ENCODE data around the gene BLZF1.
"Not testable (repeated sequence)": the region's sequence is repeated elsewhere in the genome, so short reads cannot be mapped to it uniquely, and the experiment has no call there.

BLZF1 gene, protein sequence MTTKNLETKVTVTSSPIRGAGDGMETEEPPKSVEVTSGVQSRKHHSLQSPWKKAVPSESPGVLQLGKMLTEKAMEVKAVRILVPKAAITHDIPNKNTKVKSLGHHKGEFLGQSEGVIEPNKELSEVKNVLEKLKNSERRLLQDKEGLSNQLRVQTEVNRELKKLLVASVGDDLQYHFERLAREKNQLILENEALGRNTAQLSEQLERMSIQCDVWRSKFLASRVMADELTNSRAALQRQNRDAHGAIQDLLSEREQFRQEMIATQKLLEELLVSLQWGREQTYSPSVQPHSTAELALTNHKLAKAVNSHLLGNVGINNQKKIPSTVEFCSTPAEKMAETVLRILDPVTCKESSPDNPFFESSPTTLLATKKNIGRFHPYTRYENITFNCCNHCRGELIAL

DNA sequence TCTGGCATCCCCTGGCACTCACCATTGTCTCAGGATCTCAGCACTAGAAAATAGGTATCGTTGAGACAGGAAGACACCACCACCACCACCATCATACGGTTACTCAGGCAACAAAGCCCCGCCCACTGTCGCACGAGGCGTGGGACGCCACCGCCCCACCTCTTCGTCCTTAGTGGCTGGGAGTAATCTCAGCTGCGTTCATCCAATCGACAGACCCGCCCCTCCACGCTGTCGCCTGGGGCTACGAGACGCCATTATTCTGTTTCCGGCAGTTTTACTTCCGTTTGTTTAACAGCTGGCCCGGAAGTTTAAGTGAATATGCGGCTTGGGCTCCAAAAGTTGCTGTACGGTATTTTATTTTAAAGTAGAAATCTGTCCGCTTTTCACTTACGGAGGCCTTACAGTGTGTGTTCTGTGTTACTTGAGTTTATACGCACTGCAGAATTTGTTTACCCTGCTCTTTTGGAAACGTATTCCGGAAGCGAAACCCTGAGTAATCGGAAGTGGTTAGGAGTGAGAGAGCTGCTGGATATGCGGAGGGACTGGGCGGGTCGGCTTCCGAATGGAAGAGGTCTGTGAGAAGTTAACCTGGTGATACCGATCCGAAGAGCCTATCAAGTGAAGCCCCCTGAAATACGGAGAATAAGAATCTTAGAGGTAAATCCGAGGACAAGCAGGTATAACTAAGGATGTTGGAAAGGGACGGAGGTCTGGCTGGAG lies at the start of gene BLZF1, which contains the start of gene NME7:
BLZF1 (plus strand) TSS at position 510 of the 720 bp plus-strand sequence. CDS start 1,328 bp downstream, outside the sequence.
NME7 (minus strand) TSS at position 112 of the 720 bp plus-strand sequence; CDS start at position 25, 87 bp downstream.
- peak; percentile 98 for DNase-seq (ENCODE audit: low read depth)

DNA sequence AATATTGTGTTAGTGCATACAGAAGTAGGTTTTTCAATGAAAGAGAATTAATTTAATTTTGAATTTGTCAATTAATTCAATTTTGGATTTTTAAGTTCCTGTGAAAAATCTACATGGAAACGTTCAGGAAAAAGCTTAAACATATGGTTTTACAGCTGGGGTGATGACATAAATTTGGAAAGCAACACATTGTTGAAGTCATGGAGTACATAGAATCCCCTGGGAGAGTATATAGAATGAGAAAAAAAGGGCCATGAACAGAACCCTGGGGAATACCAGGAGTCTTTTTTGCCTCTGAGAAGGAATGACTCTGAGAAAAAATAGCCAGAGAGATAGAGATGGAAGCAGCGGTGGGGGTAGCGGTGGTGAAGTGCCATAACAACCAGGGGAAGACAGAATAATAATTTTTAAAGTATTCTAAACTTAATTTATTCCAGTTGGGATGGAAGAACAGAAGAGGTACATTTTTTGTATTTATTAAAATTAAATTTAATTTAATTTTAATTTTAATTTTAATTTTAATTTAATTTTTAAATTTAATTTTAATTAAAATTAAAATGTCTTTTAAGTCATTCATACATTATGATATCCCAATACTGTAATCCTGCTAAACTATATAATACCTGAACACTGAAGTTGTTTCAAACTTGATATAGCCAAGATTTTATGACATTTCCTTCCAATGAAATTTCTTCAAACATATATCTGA lies 49.3 kb upstream of the BLZF1 start:
- DNase-seq (ENCODE audit: low read depth) = no peak

DNA sequence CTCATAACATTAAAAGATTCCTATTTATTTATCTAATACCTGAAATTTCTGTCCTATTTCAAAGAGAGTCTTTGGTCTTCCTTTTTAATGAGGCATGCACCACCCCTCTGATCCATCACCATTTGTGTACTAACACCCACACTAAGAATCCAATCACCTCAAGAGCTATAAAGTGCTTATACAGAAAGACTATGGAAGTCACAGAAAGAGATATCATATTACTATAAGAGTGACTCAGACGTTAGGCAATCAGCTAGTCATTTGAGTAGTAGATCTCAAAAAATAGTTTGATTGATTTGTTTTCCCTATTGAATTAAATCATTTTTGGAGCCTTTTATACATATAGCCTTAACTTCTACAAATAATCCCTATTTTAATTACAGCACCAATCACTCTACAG lies 46.5 kb upstream of the BLZF1 start:
- peak; percentile 81 for DNase-seq (ENCODE audit: low read depth)

DNA sequence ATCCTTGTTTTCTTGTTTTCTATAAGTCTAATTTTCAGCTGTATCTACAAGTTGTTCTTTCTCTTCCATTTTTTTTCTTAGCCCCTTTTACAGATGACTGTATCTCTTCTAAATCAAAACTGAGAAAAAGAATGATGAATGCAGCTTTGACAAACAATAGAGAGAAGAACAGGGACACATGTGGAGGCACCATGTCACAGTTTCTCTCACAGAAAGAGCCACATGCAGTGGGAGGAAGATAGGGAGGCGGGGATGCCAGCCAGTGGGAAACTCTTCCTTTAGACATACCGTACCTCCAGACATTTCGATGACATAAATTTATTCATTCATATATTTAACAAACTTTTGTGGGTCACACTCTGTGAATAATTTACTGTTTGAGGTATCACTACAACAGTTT lies 45.9 kb upstream of the BLZF1 start:
- DNase-seq (ENCODE audit: low read depth) = no peak

DNA sequence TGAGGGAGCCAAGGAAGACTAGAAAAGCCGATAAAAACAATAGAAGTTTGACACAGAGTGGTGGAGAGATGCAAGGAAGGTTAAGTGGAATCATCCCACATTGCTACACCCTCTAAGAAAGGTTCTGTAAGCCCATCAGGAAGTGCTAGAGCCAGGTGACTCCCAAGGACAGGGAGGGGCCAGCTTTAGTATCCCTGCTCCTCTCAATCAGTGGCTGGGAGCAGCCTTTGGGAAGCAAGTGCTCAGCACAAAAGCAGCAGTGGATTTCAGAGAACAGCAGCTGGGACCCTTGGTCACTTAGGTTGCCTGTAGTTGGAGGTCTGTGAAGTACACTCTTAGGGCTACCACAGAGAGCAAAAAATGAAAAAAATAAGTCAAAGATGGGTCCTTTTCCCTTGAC lies 42.9 kb upstream of the BLZF1 start:
- no peak for DNase-seq (ENCODE audit: low read depth)

DNA sequence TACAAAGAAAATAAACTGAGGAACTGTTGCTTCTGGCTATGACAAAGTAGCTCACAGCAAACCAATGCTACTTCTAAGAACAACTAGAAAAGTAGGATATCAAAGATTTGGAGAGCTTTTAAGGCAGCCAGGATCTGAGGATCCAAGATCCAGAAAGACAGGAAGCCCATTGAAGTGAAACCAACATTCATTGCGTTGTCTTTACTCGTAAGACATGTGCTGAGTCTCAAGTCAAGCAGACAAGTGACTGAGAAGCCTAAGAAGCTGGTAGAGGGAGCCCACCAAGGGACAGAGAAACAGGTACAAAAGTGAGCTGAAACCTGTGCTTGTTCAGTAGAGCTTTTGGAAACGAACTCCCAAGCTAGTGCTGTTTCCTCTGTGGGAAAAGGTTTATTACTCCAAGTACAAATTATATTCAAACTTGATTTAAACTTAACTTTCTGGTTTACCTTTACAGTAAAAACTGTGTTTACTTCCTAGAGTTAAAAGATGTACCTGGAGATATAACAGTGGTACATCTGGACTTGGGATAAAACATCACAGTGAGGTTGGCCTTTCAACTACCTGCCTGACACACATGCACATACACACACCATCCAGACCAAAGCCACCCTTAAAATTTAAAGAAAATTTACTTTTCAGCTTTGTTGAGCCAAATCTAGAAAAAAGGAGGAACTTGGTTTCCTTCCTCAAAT lies 41.6 kb upstream of the BLZF1 start:
- no peak for DNase-seq (ENCODE audit: low read depth)

DNA sequence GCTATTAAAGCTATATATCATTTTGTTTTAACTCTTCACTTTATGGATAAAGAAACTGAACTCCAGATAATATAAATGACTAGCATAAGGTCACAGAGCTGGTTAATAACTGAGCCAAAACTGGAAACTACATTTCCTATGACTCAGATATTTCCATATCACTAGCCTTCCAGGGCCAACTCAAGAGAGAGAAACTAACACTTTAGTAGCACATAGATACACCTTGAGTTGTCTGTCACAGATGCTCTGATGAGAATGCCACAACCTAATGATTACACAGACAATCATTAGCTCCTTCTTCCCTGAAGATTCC lies 41.1 kb upstream of the BLZF1 start:
- peak; percentile 76 for DNase-seq (ENCODE audit: low read depth)

DNA sequence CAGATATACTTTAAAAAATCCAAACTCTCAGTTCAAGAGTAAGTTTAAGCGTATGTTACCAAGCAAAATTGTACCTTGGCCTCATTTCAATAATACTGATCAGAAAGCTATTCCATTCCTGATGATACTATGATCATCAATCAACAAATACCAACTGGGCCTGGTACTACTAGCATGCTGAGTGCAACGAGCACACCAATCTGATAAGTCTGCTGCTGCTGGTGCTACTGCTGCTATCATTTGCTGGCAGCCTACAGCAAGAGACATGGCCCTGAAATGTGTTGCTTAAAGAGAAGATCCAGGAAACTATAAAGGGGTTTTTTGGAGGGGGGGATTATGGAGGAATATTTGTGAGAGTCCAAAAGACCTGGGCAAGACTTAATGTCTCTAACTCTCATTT lies 40.1 kb upstream of the BLZF1 start:
- no peak for DNase-seq (ENCODE audit: low read depth)

DNA sequence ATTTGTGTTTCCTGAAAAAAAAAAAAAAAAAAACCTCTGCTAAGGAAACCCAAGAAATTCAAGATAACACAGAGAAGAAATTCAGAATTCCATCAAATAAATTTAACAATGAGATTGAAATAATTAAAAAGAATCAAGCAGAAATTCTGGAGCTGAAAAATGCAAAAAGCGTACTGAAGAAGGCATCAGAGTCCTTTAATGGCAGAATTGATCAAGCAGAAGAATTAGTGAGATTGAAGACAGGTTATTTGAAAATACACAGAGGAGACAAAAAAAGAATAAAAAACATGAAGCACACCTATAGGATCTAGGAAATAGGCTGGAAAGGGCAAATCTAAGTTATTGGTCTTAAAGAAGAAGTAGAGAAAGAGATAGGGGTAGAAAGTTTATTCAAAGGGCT lies 38.6 kb upstream of the BLZF1 start:
- DNase-seq (ENCODE audit: low read depth) = no peak

DNA sequence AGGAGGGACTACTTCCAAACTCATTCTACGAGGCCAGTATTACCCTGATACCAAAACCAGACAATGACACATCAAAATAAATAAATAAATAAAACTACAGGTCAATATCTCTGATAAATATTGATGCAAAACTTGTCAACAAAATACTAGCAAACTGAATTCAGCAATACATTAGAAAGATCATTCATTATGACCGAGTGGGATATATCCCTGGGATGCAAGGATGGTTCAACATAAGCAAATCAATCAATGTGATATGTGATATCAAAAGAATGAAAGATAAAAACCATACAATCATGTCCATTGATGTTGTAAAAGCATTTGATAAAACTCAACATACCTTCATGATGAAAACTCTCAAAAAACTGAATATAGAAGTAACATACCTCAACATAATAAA lies 37.1 kb upstream of the BLZF1 start:
- no peak for DNase-seq (ENCODE audit: low read depth)

DNA sequence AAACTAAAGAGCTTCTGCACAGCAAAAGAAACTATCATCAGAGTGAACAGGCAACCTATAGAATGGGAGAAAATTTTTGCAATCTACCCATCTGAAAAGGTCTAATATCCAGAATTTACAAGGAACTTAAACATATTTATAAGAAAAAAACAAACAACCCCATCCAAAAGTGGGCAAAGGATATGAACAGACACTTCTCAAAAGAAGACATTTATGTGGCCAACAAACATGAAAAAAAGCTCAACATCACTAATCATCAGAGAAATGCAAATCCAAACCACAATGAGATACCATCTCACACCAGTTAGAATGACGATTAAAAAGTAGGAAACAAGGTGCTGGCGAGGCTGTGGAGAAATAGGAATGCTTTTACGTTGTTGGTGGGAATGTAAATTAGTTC lies 33.3 kb upstream of the BLZF1 start:
- not testable (repeated sequence) for DNase-seq (ENCODE audit: low read depth)

DNA sequence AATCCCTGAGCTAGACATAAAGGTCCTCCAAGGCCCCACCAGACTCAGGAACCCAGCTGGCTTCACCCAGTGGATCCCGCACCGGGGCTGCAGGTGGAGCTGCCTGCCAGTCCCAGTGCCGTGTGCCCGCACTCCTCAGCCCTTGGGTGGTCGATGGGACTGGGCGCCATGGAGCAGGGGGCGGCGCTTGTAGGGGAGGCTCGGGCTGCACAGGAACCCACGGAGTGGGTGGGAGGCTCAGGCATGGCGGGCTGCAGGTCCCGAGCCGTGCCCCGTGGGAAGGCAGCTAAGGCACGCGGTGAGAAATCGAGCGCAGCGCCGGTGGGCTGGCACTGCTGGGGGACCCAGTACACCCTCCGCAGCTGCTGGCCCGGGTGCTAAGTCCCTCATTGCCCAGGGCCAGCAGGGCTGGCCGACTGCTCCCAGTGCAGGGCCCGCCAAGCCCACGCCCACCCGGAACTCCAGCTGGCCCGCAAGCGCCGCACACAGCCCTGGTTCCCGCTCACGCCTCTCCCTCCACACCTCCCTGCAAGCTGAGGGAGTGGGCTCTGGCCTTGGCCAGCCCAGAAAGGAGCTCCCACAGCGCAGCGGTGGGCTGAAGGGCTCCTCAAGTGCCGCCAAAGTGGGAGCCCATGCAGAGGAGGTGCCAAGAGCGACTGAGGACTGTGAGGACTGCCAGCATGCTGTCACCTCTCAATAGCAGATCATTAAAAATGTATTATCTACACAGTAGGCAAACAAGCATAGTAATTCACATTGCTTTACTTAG lies 30.9 kb upstream of the BLZF1 start:
- not testable (repeated sequence) for DNase-seq (ENCODE audit: low read depth)

DNA sequence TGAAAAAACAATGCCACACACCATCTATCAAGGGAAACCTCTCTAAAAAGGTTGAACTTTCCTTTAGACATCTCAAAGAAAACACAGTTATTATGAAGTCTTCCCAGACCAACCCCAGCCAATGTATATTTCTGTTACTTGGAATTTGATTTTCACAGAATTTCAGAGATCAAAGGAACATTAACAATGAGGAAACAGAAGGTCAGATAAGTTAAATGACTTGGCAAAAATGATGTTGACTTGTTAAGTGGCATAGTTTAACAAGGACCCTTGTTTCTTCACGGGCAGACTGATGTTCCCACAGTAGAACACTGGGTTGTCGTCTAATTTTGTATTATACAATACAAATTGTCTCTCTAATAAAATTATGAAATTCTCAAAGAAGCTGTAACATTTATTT lies 29.4 kb upstream of the BLZF1 start:
- DNase-seq (ENCODE audit: low read depth) = no peak

DNA sequence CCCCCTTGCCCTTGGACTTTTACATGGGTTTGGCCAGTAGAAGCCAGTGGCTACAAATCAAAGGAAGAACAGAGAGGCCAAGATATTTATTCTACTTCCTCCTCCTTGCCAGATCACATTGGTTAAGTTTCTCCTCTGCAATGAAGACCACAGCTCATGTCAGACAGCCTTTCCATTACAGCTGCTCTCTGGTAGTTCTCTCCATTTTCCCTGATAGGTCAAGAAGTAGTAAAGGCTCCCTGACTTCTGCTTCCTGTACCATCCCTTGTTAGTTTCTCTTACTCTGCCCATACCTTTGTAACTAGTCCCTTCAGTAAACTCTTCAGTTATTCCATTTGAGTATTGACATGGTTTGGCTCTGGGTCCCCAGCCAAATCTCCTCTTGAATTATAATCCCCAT lies 28.2 kb upstream of the BLZF1 start:
- DNase-seq (ENCODE audit: low read depth) = no peak

DNA sequence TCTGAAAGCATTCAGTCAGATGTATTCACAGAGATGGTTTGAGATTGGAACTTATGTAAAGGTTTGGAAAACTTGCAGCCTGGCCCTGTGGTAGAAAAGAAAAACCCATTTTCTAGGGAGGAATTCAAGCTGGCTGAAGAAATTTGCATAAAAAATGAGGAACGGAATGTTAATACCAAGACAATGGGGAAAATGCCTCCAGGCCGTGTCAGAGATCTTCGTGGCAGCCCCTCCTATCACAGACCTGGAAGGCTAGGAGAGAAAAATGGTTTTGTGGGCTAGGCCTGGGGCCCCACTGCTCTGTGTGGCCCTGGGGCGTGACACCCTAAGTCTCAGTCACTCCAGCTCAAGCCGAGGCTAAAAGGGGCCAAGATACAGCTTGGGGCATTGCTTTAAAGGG lies 27.1 kb upstream of the BLZF1 start:
- no peak for DNase-seq (ENCODE audit: low read depth)

DNA sequence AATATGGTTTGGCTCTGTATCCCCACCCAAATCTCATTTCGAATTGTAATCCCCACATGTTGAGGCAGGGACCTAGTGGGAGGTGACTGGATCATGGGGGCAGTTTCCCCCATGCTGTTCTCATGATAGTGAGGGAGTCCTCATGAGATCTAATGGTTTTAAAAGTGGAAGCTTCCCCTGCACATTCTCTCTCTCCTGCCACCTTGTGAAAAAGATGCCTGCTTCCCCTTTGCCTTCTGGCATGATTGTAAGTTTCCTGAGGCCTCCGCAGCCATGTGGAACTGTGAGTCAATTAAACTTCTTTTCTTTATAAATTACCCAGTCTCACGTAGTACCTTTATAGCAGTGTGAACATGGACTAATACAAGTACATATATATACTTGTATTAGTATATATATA lies 25.9 kb upstream of the BLZF1 start:
- not testable (repeated sequence) for DNase-seq (ENCODE audit: low read depth)

DNA sequence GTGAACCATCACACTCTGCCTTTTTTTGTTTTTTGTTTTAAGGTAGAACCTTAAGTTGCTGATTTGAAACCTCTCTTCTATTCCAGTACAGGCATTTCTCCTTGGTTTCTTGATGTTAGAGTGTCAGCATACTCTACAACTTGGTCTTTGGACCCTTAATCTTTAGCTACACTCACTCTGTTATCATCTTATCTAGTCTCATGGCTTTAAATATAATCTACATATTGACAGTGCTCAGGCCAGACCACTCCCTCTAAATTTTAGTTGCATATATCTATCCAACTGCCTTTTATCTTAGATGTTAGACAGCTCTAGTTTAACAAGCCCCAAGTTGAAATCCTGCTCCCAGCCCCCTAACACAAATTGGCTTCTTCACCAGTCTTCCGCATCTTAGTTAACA lies 22.5 kb upstream of the BLZF1 start:
- DNase-seq (ENCODE audit: low read depth) = no peak

DNA sequence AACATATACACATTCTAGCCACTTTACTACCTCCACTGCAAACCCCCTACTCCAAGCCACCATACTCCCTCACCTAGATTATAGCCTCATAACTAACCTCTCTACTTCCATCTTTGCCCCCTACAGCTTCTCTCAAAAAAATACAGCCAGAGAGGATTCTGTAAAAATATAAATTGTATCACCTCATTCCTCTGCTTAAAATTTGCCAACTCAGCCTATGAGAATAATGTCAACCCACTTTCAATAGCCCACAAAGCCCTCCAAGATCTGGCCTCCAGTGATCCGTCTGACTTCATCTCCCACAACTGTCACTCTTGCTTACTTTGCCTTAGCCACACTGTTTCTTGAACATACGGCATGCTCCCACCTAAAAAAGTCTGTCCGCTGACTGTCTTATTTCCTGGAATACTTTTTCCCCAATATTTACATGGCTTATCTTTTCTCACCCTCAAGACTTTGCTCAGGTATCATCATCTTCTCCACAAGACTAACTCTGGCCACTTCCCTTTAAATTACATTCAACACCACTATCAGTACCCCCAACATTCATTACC lies 21.9 kb upstream of the BLZF1 start:
- DNase-seq (ENCODE audit: low read depth) = no peak

DNA sequence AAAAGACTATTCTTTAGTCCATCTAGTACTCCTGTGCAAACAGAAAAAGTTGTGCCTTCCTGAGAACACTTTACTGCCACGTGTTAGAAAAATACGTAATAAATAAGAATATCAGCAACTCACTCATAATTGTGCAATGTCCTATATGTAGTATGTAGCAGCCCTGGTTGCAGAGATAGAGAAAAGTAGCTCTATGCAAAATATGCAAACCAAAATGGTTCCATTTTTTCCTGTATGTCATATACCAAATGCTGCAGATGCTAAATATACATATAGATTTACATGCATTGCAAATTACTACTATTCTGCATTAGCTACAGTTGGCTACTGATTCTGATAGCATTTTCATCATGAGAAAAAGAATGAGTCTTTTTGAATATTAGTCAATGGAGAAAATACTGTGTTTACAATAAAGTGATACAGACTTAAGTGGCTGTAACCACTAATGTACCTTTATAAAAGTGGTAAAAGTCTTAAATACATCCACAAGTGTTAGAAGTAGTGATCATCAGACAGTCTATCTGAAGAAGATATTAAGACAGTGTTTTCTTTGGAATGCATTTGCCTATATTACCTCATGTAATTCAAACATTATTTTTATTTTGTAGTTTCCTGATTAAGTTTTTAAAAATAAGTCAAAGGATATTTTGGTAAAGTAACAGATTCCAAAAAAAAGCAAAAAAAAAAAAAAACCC lies 20.2 kb upstream of the BLZF1 start:
- DNase-seq (ENCODE audit: low read depth) = no peak

DNA sequence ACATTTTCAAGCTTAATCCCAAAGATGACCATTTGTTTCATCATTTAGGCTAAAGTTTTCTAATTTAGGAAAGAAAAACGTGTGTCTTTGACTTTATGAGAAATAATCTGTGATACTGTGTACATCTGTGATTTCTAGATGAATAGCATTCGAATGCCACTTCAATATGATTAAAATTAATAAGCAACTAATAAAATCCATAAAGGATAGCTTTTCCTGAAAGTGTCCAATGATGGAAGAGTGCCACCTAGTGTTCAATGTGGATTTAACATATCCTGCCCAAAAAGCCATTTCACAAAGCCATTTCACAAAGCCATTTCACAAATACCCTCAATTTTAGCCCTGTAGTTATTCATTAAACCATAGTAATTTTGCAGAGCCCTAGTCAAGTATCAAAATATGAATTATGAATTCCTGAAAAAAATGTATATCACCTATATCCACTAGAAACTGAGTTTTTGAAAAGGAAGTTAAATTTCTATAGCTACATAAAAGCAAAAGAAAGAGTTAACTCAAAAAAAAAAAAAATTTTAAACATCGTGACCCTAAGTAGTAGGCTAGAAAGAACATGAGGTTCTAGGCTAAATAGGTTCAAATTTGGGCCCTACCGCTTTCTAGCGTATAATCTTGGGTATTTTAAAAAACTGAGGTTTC lies 19.5 kb upstream of the BLZF1 start:
- peak; percentile 52 for DNase-seq (ENCODE audit: low read depth)
